ENCODE results near the gene CFI.

The CFI gene

DNA sequence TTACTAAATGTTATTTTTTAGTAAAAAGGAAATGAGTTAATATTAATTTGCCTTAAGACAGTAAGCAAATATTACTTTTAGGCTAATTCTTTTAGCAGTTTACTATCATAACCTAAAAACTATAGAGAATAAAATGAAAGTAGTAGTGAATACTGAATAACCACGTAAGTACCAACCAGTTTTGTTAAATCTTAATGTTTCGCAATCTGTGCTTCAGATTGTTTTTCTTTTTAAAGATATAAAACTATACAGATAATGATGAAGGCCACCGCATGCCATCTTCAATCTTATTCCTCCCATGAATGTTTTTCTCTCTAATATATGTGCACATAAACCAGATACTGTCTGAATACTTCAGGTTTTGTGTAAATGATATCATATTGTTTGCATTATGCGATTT lies 32.0 kb upstream of the CFI start:
- H3K4me3 ChIP-seq (replicated peaks; ENCODE audit: low read depth, low read length) = no peak overlapping the region
- TF ChIP-seq, protein P1, sequence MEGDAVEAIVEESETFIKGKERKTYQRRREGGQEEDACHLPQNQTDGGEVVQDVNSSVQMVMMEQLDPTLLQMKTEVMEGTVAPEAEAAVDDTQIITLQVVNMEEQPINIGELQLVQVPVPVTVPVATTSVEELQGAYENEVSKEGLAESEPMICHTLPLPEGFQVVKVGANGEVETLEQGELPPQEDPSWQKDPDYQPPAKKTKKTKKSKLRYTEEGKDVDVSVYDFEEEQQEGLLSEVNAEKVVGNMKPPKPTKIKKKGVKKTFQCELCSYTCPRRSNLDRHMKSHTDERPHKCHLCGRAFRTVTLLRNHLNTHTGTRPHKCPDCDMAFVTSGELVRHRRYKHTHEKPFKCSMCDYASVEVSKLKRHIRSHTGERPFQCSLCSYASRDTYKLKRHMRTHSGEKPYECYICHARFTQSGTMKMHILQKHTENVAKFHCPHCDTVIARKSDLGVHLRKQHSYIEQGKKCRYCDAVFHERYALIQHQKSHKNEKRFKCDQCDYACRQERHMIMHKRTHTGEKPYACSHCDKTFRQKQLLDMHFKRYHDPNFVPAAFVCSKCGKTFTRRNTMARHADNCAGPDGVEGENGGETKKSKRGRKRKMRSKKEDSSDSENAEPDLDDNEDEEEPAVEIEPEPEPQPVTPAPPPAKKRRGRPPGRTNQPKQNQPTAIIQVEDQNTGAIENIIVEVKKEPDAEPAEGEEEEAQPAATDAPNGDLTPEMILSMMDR (IDR thresholded peaks at IDR 0.05; ENCODE audit: low read length, missing control alignments) = no peak
- DNase-seq (ENCODE audit: low read depth) = no peak

DNA sequence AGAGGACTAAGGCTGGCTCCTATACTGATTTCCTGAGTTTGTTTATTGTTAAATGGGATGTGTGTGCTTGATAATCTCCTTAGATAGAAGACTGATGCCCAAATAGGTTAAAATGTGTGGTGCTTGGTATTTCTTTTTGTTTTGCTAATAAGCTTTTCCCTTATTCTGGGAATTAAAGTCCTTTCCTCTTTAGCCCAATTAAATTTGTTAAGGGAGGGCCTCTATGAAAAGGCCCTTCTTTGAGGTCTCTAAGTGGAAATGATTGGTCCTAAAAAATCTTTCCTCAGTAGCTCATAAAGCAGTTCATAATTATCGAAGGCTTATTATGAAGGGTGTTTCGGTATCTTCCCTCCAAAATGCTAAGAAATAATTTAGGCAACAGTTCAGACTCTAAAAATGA lies 25.9 kb upstream of the CFI start, which contains the start of gene RRH:
Gene RRH, plus strand, starts transcription at position 301 of the 400 bp plus-strand sequence. Its CDS starts 56 bp downstream, at position 357.
- no peak within 1 kb of the TSS for H3K4me3 ChIP-seq (replicated peaks; ENCODE audit: low read depth, low read length)
- TF ChIP-seq, protein P1 (IDR thresholded peaks at IDR 0.05; ENCODE audit: low read length, missing control alignments) = no peak
- no peak for DNase-seq (ENCODE audit: low read depth)

DNA sequence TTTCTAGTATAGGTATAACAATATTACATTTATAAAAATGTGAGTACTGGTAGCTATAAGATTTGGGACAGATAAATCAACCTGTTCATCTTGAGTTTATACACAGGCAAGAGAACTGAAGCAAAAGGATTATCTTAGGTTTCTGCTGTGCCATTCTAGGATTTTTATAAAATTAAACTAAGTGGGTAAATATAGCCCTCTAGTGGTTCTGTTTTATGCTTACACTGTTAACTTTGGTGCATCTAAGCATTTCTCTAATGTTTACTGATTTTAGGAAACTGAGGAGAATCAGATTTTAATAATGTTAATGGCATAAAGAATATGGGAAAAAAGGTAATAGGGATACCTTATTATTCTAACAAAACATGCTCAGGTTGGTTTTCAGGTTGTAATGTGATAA lies 24.9 kb upstream of the CFI start:
- no peak overlapping the region for H3K4me3 ChIP-seq (replicated peaks; ENCODE audit: low read depth, low read length)
- TF ChIP-seq, protein P1 (IDR thresholded peaks at IDR 0.05; ENCODE audit: low read length, missing control alignments) = peak; percentile 63
- DNase-seq (ENCODE audit: low read depth) = peak; percentile 52

DNA sequence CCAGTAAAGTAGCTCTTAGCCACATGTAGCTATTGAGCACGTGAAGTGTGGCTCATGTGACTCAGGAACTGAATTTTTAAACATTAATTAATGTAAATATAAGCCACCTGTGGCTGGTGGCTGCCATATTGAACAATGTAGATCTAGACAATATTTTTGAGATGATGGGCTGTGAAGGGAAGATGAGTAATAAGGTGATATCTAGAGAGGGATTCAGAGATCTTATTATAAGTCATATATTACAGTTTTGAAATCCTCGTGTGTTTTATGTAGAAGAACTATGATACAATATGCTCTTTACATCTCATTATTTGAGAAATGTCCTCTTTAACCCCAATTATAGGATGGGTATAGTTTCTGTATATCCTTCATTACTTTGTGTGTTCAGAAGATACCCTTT lies 19.4 kb upstream of the CFI start:
- TF ChIP-seq, protein P1 (IDR thresholded peaks at IDR 0.05; ENCODE audit: low read length, missing control alignments) = no peak
- DNase-seq (ENCODE audit: low read depth) = no peak
- H3K4me3 ChIP-seq (replicated peaks; ENCODE audit: low read depth, low read length) = no peak overlapping the region

DNA sequence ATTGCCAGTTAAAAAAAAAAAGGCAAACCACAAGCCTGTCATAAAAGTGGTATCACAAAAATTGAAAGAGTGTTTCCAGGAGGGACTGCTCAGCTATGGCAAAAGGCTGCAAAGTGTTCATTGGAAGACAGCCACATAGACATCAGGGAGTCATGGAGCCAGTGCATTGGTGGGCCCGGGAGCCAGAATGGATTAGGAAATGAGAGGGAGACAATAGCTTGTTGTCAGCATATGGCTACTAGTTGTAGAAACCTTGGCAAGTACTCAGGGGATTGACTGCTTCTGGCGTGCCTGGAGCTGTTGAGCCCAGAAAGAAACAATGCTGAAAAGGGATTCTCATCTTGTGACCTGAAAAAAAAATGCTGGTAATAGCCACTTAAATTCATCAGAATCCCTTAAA lies 18.8 kb upstream of the CFI start:
- H3K4me3 ChIP-seq (replicated peaks; ENCODE audit: low read depth, low read length) = no peak overlapping the region
- peak; percentile 86 for DNase-seq (ENCODE audit: low read depth)
- TF ChIP-seq, protein P1 (IDR thresholded peaks at IDR 0.05; ENCODE audit: low read length, missing control alignments) = no peak

DNA sequence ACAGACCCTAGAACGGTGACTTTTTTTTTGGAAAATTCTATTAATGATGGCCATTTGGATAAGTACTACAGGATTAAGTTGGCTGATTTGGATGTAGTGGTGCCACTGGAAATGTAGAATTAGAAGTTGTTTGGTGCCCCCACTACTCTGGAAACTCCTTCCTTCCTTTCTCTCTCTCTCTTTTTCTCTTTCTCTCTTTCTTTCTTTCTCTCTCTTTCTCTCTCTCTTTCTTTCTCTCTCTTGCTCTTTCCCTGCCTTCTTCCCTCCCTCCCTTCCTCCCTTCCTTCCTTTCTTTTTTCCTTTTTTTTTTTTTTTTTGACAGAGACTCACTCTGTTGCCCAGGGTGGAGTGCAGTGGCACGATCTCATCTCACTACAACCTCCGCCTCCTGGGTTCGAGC lies 16.5 kb upstream of the CFI start:
- H3K4me3 ChIP-seq (replicated peaks; ENCODE audit: low read depth, low read length) = no peak overlapping the region
- no peak for DNase-seq (ENCODE audit: low read depth)
- TF ChIP-seq, protein P1 (IDR thresholded peaks at IDR 0.05; ENCODE audit: low read length, missing control alignments) = no peak

DNA sequence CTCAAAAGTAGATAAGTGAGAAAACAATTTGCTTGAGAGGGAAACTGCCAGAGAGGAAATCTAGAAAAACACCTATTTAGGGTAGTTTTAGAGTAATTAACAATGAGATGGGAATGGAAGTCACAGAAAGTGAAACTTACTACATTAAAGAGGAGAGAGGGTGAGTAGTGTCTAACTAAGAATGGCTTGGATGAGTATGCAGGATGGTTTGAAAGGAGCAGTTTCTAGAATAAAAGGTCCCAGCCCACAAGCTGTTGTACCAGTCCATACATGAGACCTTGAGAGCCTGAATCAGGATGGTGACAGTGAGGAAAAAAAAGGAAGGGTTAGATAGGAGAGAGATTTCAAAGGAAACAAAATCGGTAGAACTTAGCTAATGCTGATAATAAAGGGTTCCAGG lies 15.1 kb upstream of the CFI start:
- peak overlapping the region; percentile 98 for H3K4me3 ChIP-seq (replicated peaks; ENCODE audit: low read depth, low read length)

More for the DNA sequence above, 15.1 kb upstream of the CFI start:
- TF ChIP-seq, protein P1 (IDR thresholded peaks at IDR 0.05; ENCODE audit: low read length, missing control alignments) = no peak
- no peak for DNase-seq (ENCODE audit: low read depth)

Measured in fibroblast of pulmonary artery (primary cell).